Measurements from ENCODE around the gene FTCD.

GRCh38 chr21:46131588-46131837 lies 23.9 kb downstream of the FTCD start:
- TF ChIP-seq CTCF (IDR thresholded peaks at IDR 0.05) (no peak), POLR2A (IDR thresholded peaks at IDR 0.05) (no peak)

Data from adrenal gland (tissue), 5 donors.